Measurements from ENCODE around the gene RFX1. TPM values are rescaled to one million over a fixed set of nuclear protein-coding genes. Genes with fewer than 3 reads are reported as not detected.
"Not testable (repeated sequence)": the region's sequence is repeated elsewhere in the genome, so short reads cannot be mapped to it uniquely, and the experiment has no call there.

The RFX1 gene
- polyA plus RNA-seq, 3 donors = 14.5 to 17.0 (median 15.3) TPM

DNA sequence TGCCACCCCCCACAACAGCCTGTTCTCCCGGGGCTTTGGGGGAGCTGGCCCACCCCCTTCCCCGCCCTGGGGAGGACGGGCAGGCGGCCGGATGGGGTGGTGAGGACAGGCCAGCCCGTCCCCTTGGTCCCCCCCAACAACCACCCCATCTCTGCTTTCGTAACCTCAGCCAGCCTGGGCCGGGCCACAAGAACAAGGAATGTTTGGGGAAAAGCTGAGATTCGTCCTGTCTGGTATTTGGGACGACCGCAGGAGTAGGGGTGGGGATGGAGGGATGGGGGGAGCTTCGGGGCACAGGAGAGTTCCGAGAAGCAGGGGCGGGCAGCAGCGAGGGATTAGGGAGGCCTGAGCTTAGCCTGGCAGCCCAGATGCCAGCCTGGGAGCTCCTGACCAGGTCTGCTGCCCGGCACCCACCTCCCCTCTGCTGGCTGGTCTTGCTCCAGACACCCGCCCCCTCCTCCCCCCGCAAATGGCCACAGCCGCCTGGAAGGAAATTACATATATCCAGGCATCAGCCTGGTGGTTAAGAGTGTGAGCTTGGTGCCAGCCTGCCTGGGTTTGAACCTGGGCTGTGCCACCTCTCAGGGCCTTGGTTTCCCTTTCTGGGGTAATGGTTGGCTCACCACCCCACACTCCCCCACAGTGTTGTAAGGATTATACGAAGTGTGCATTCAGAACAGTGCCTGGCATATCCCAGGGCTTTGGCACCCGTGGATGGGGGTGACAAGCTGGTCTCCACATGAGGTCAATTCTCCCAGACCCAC lies 67.6 kb downstream of the RFX1 start, which contains the start of gene PODNL1:
Gene PODNL1 (minus strand): TSS at position 117 of the 764 bp plus-strand sequence. CDS start 236 bp downstream, outside the sequence.
- DNase-seq = no peak

DNA sequence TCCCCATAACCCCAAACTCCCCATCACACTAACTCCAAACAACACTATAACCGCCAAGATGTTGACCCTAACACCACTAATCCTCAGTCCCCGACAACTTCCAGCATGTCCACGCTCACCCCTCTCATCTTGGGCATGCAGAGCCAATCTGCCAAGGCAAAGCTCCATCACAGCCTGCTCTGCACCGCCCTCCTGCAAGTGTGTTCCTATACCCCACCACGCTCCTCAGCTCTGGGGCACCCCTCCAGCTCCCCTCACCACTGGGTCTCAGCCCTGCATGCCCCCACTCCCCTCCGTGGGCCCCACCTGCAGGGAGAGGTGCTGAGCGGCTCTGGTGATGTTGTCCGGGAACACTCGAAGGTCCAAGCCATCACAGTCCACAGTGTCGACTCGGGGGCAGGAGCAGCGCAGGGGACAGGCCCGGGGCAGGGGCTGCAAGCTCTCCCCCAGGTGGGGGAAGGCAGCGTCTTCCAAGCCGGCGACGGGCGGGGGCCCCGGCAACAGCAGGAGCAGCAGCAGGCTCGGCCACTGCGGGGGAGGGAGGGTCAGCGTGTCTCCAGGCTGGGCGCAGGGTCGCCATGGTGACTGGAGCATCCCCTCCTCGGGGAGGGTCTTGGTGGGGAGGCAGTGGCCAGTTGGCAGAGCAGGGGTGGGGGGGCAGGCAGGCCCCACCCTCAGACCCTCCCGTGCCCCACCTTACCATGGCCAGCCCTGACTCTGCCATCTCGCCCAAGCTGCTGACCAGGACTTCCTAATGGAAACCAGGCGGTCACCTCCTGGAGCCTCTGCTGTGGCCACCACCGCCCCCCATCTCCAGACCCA lies 68.4 kb downstream of the RFX1 start:
- no peak for DNase-seq

GRCh38 chr19:13935765-13936510 lies 70.2 kb downstream of the RFX1 start:
- DNase-seq = no peak

DNA sequence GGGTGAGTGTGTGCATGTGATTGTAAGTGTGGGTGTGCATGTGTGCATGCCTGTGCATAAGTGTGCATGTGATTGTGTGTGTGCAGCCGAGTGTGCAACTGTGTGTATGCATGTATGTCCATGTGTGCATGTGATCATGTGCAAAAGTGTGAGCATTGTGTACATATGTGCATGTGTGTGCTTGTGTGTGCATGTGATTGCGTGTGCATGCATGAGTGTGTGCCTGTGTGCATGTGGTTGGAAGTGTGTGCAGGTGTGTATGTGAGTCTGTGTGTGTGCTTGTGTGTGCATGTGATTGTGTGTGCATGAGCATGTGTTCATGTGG lies 71.4 kb downstream of the RFX1 start:
- DNase-seq = no peak

DNA sequence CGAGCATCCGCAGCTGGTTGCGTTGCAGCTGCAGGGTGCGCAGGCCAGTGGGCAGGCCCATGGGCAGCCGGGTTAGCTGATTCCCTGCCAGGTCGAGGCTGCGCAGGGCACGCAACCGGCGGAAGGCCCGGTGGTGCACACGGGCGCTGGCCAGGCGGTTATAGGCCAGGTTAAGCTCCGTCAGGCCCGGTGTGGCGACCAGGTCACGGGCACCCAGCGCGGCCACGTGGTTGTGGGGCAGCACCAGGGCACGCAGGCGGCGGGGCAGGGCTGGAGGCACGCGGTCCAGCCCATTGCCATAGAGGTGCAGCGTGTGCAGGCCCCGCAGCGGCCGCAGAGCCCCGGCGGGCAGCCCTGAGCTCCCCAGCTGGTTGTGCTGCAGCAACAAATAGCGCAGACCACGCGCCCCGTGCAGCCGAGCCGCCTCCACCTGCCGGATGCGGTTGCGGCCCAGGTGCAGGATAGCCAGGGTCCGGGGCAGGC lies 73.2 kb downstream of the RFX1 start:
- no peak for DNase-seq

- DNase-seq = no peak
Measured at GRCh38 chr19:13932149-13932637, 73.9 kb downstream of the RFX1 start.

DNA sequence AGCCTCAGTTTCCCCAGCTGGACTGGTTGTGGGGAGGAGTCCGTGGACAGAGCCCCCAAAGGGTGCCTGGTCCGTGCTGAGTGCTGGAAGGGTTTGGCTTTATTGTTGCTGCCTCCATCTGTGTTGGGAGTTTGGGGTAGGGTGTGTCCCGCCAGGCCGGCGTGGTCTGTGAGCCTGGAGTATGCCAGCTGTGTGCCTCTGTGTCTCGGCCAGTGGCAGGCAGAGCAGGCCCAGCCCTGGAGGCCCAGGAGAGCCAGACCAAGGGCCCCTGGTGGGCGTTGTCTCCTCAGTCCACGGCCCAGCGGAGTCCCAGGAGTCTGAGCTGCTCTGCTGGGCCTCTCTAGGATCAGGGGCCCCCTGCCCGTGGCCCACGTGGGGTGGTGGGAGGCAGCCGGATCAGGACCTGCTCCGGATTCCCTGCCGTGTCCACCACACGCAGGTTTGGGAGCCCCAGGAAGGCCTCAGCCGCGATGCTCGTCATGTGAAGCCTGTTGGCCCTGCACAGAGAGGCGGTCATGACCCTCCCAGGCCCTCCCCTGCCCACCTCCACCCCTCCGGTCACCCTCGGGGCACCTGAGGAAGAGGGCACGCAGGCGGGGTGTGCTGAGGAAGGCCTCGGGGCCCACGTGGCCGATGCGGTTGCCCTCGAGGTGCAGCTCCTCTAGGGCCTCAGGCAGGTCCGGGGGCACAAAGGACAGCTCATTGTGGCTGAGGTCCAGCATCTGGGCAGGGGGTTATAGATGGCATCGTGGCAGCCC lies 74.5 kb downstream of the RFX1 start:
- no peak for DNase-seq

DNA sequence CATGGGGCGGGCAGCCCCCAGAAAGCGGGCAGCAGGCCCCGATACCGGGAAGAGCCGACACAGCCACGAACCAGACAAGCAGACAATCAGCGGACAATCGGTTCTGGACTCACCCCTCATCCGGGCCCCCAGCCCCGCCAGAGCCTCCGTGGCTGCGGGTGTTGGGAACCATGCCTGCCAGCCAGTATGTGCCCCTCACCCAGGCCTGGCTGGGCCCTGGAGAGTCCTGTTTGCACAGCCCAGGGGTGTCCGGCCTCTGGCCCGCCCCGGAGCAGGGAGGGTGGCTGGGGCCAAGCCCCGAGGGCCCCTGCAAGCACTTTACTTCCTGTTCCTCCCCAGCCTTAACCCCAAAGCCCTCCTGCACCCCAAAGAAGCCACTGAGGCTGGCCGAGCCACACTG lies 75.7 kb downstream of the RFX1 start:
- no peak for DNase-seq

- DNase-seq = no peak
Measured at GRCh38 chr19:13929956-13930355, 76.2 kb downstream of the RFX1 start.

- DNase-seq = no peak
Measured at GRCh38 chr19:13929340-13929739, 76.8 kb downstream of the RFX1 start.

DNA sequence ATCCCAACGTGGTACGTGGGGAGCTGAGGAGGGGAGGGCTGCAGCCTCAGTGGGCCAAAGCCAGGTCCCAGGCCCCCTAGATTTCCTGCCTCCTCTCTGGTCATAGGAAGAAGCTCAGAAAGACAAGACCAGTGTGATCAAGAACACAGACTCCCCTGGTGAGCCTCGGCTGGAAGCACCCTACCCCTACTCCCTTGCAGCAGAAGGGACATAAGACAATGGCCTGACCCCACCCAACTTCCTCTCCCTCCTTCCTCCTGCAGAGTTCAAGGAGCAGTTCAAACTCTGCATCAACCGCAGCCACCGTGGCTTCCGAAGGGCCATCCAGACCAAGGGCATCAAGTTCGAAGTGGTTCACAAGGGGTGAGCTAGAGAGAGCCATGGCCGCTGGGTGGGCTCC lies 79.4 kb downstream of the RFX1 start:
- no peak for DNase-seq

- DNase-seq = no peak
Measured at GRCh38 chr19:13926010-13926409, 80.1 kb downstream of the RFX1 start.

DNA sequence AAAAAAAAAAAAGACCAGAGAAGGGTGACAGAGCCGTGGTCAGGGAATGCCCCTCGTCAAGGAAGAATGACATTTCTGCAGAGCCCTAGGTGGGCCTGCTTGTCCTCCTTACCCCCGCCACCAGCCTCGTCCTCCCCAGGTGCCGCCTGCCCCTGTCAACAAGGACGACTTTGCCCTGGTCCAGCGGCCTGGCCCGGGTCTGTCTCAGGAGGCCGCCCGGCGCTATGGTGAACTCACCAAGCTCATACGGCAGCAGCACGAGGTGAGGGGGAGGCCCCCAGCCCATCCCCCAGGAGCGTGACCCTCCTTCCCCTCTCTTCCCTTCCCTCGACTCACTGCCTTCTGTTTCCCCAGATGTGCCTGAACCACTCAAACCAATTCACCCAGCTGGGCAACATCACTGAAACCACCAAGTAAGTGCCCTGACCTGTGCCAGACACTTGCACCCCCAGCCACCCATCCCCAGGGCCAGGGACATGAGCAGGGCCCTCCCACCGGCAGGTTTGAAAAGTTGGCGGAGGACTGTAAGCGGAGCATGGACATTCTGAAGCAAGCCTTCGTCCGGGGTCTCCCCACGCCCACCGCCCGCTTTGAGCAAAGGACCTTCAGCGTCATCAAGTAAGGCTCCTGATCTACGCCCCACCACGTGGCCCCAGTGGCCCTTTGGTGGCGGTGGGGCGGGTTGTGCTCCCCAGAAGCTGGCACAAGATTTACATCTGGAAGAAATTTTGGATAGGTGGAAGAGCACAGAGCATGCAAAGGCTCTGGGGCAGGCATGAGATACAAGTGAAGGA lies 82.7 kb downstream of the RFX1 start:
- DNase-seq = no peak

DNA sequence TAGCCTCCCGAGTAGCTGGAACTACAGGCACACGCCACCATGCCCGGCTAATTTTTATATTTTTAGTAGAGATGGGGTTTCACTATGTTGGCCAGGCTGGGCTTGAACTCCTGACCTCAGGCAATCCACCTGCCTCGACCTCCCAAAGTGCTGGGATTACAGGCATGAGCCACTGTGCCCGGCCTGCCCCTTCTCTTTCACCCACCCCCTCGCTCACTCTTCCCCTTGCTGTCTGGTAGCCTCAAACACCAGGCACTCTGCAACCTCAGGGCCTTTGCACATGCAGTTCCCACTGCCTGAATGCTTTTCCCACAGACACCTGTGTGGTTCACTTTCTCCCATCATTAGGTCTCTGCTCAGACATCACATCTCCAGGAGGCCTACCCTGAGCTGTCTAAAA lies 84.0 kb downstream of the RFX1 start:
- not testable (repeated sequence) for DNase-seq

DNA sequence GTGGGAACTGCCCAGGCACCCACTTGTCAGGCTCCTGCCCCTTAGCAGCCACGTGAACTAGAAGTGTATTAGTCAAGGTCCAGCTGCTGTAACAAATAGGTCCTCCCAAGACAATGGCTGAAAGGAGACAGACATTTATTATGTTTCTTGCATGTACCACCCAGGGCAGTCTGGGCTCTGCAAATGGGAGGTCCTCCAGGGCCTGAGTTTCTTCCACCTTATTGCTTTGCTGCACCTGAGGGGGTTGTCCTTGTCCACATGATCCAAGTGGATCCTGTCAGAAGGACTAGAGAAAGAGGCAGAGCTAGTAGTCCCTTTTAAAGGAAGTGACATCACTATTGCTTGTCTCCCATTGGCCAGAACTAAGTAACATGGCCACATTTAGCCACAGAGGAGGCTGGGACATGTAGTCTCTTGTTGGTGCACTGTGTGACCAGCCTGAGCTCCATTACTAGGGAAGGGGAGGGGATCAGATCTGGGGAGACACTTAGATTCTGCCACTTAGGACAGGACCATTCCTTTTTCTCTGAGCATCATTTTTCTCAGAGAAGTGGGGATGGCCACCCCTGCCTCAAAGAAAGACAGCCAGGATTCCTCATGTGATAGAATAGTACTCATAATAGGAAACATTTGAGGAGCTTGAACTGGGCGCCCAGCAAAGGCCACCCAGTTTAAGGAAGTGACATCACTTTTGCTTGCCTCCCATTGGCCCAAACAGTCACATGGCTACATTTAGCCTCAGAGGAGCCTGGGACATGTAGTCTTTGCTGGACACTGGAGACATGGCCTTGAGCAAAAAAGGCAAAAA lies 85.0 kb downstream of the RFX1 start:
- no peak for DNase-seq

- no peak for DNase-seq
Measured at GRCh38 chr19:13920524-13920923, 85.6 kb downstream of the RFX1 start.

DNA sequence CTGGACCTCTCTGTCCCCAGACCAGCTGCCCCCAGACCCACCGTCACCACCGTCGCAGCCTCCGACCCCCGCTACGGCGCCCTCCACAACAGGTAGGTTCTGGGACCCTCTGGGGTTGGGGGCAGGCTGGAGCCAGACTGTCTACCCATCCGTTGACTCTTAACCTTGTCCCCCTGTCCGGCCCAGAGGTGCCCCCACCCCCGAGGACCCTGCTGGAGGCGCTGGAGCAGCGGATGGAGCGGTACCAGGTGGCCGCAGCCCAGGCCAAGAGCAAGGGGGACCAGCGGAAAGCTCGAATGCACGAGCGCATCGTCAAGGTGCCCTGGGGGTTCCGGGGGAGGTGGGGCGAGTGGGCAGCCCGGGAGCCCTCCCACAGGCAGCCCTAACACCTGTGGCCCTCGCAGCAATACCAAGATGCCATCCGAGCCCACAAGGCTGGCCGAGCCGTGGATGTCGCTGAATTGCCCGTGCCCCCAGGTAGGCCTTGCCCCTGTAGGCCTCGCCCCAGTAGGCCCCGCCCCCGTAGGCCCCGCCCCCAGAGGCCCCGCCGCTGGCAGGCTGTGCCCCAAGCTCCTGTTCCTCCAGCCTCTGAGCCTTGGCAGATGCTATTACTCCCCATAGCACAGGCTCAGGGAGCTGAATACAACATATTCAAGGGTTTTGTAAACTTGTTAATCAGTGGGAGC lies 87.3 kb downstream of the RFX1 start:
- no peak for DNase-seq

- DNase-seq = no peak
Measured at GRCh38 chr19:13917888-13918406, 88.2 kb downstream of the RFX1 start.

DNA sequence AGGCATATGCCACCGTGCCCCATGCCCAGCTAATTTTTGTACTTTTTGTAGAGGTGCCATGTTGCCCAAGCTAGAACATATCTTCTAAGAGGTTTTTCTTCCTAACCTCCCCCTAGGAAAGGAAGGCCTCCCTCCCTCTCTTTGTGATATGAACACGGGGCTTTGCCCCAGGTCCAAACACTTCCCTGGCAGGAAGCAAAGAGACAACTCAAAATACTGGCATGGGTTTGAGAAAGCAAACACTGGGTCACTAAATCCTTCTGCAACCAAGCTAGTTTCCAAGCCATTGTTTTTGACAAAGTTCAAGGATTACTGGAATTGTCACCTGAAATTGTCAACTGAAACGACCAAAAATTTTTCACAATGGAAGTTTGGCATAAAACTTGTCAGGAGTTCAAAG lies 91.3 kb downstream of the RFX1 start:
- DNase-seq = no peak

Data from renal pelvis (tissue), 4 donors.